H9 (cell line): Measurements from ENCODE around the gene BEND4. TPM values are rescaled to one million over a fixed set of nuclear protein-coding genes. Genes with fewer than 3 reads are reported as not detected.

Experiments used
- DNase-seq: peaks from one replicate; pipeline ENCODE4 v3.0.0-alpha.2; 2017
- H2AFZ ChIP-seq: one replicate; pipeline ENCODE4 v1.6.1; 2013; ENCODE audit warnings: mild to moderate bottlenecking, low read length, control low read depth, moderate library complexity
- H2AK5ac ChIP-seq: 2 replicates; pipeline ENCODE4 v1.6.1; 2013; ENCODE audit warnings: low read length, control low read depth, mixed read lengths; ENCODE audit not compliant: insufficient read length
- H2BK120ac ChIP-seq: one replicate; pipeline ENCODE4 v1.6.1; 2013; ENCODE audit warnings: low read depth, mild to moderate bottlenecking, low read length, control low read depth, inconsistent platforms; ENCODE audit not compliant: poor library complexity, severe bottlenecking
- H2BK12ac ChIP-seq: 2 replicates; pipeline ENCODE4 v1.6.1; 2013; ENCODE audit warnings: low read length, control low read depth, mixed read lengths, low read depth; ENCODE audit not compliant: insufficient read length
- H2BK15ac ChIP-seq: 2 replicates; pipeline ENCODE4 v1.6.1; 2013; ENCODE audit warnings: low read depth, low read length, control low read depth
- H2BK20ac ChIP-seq: one replicate; pipeline ENCODE4 v1.6.1; 2013; ENCODE audit warnings: low read depth, mild to moderate bottlenecking, low read length, control low read depth, inconsistent platforms; ENCODE audit not compliant: poor library complexity, severe bottlenecking
- H2BK5ac ChIP-seq: 2 replicates; pipeline ENCODE4 v1.6.1; 2013; ENCODE audit warnings: low read length, control low read depth, mixed read lengths; ENCODE audit not compliant: insufficient read length
- H3K14ac ChIP-seq: 2 replicates; pipeline ENCODE4 v1.6.1; 2013; ENCODE audit warnings: low read length, control low read depth; ENCODE audit not compliant: insufficient read depth
- H3K18ac ChIP-seq: 2 replicates; pipeline ENCODE4 v1.6.1; 2013; ENCODE audit warnings: low read depth, mild to moderate bottlenecking, mixed read lengths, low read length, control low read depth; ENCODE audit not compliant: insufficient read length
- H3K23ac ChIP-seq: 2 replicates; pipeline ENCODE4 v1.6.1; 2013; ENCODE audit warnings: low read length, control low read depth, mixed read lengths, low read depth; ENCODE audit not compliant: insufficient read length
- H3K23me2 ChIP-seq: 2 replicates; pipeline ENCODE4 v1.6.1; 2013; ENCODE audit warnings: low read depth, mild to moderate bottlenecking, mixed read lengths, low read length, control low read depth; ENCODE audit not compliant: insufficient read length, poor library complexity, severe bottlenecking
- H3K27ac ChIP-seq: 2 replicates; pipeline ENCODE4 v1.5.1; 2013; ENCODE audit warnings: low read length, control low read depth, mixed read lengths, low read depth; ENCODE audit not compliant: insufficient read length
- H3K27me3 ChIP-seq: 2 replicates; pipeline ENCODE4 v1.6.1; 2013; ENCODE audit warnings: low read length, control low read depth, inconsistent platforms; ENCODE audit not compliant: insufficient read depth
- H3K4ac ChIP-seq: 2 replicates; pipeline ENCODE4 v1.6.1; 2013; ENCODE audit warnings: low read depth, mild to moderate bottlenecking, control low read depth, inconsistent platforms, low read length, moderate library complexity
- H3K4me1 ChIP-seq: 2 replicates; pipeline ENCODE4 v1.6.1; 2013; ENCODE audit warnings: low read length, control low read depth, inconsistent platforms; ENCODE audit not compliant: insufficient read depth
- H3K4me2 ChIP-seq: 2 replicates; pipeline ENCODE4 v1.6.1; 2013; ENCODE audit warnings: low read length, control low read depth, mixed read lengths; ENCODE audit not compliant: insufficient read length, insufficient read depth
- H3K56ac ChIP-seq: 2 replicates; pipeline ENCODE4 v1.6.1; 2013; ENCODE audit warnings: low read depth, mild to moderate bottlenecking, mixed read lengths, low read length, control low read depth; ENCODE audit not compliant: insufficient read length
- H3K79me1 ChIP-seq: 2 replicates; pipeline ENCODE4 v1.6.1; 2013; ENCODE audit warnings: low read depth, mild to moderate bottlenecking, moderate library complexity, low read length, control low read depth, inconsistent platforms; ENCODE audit not compliant: insufficient read depth, poor library complexity, severe bottlenecking
- H3K79me2 ChIP-seq: 2 replicates; pipeline ENCODE4 v1.6.1; 2013; ENCODE audit warnings: low read length, control low read depth, inconsistent platforms; ENCODE audit not compliant: insufficient read depth
- H3K9ac ChIP-seq: 2 replicates; pipeline ENCODE4 v1.6.1; 2013; ENCODE audit warnings: low read length, control low read depth, mixed read lengths; ENCODE audit not compliant: insufficient read length; ENCODE audit errors: extremely low read depth
- H3K9me3 ChIP-seq: one replicate; pipeline ENCODE4 v1.6.1; 2013; ENCODE audit warnings: low read depth, low read length, inconsistent platforms; ENCODE audit not compliant: control insufficient read depth
- H3T11ph ChIP-seq: one replicate; pipeline ENCODE4 v1.6.1; 2013; ENCODE audit warnings: mild to moderate bottlenecking, low read length, control low read depth, inconsistent platforms
- H4K20me1 ChIP-seq: one replicate; pipeline ENCODE4 v1.6.1; 2013; ENCODE audit not compliant: control insufficient read depth, insufficient read length, insufficient read depth
- H4K5ac ChIP-seq: 2 replicates; pipeline ENCODE4 v1.6.1; 2013; ENCODE audit warnings: low read depth, mild to moderate bottlenecking, mixed read lengths, low read length, control low read depth; ENCODE audit not compliant: insufficient read length
- H4K8ac ChIP-seq: replicated peaks from 2 replicates; pipeline ENCODE4 v1.6.1; 2013; ENCODE audit warnings: low read length, control low read depth, mixed read lengths, low read depth; ENCODE audit not compliant: insufficient read length
- H4K91ac ChIP-seq: 2 replicates; pipeline ENCODE4 v1.6.1; 2013; ENCODE audit warnings: low read depth, mild to moderate bottlenecking, moderate library complexity, mixed read lengths, low read length, control low read depth; ENCODE audit not compliant: insufficient read length
- H3K27ac Mint-ChIP-seq, 3 experiments: 2 replicates in 2 of 3; 3 replicates in 1 of 3; pipeline ENCODE4 v1.8.0; 2020 to 2021; ENCODE audit warnings: mixed read lengths in 3 of 3, mild to moderate bottlenecking in 1 of 3, moderate library complexity in 1 of 3
- H3K27me3 Mint-ChIP-seq: 2 replicates; pipeline ENCODE4 v1.8.0; 2021; ENCODE audit warnings: low read depth, mild to moderate bottlenecking, moderate library complexity, mixed read lengths
- H3K36me3 Mint-ChIP-seq, 3 experiments: 2 replicates in 2 of 3; 3 replicates in 1 of 3; pipeline ENCODE4 v1.8.0; 2020 to 2021; ENCODE audit warnings: low read depth in 3 of 3, mixed read lengths in 3 of 3; ENCODE audit not compliant: insufficient read depth in 1 of 3
- H3K4me1 Mint-ChIP-seq, 2 experiments: 2 replicates each; pipeline ENCODE4 v1.8.0; 2020; ENCODE audit warnings: mixed read lengths in 2 of 2
- H3K4me3 Mint-ChIP-seq, 2 experiments: 2 replicates in 1 of 2; 3 replicates in 1 of 2; pipeline ENCODE4 v1.8.0; 2020 to 2021; ENCODE audit warnings: mild to moderate bottlenecking in 2 of 2, mixed read lengths in 2 of 2, moderate library complexity in 1 of 2
- H3K9me3 Mint-ChIP-seq, 2 experiments: 2 replicates in 1 of 2; 3 replicates in 1 of 2; pipeline ENCODE4 v1.8.0; 2020; ENCODE audit warnings: mild to moderate bottlenecking in 2 of 2, mixed read lengths in 2 of 2, moderate library complexity in 1 of 2
- CTCF ChIP-seq: fragments of 200-600 bp; sonication (generic); conservative IDR thresholded peaks from 3 replicates; pipeline ENCODE4 v1.8.0; 2021; ENCODE audit warnings: antibody characterized with exemption, mild to moderate bottlenecking
- WGBS: extraction: QIAGEN DNeasy Blood & Tissue Kit; methylation state at CpG from one replicate; pipeline ENCODE4 v1.1.7; 2013; ENCODE audit warnings: missing lambda C conversion rate, low lambda C conversion rate, mixed read lengths; ENCODE audit not compliant: insufficient read length; ENCODE audit errors: extremely low coverage; 5-methylcytosine and 5-hydroxymethylcytosine counted together
- total RNA-seq: library from RNA; stranded (reverse); gene quantifications from 2 replicates; pipeline ENCODE4 v1.2.1, GENCODE V29; 2021

The BEND4 gene
- total RNA-seq, 1 experiment from 2014 or later = 25.1 TPM

- Histone ChIP-seq H2BK5ac (no peak overlapping the region), H4K91ac (no peak overlapping the region), H4K5ac (no peak overlapping the region), H2AFZ (no peak overlapping the region), H3K4me2 (no peak overlapping the region), H2BK120ac (no peak overlapping the region), H4K8ac (no peak overlapping the region), H2BK15ac (no peak overlapping the region), H2BK12ac (no peak overlapping the region), H3T11ph (no peak overlapping the region), H3K14ac (no peak overlapping the region), H3K27me3 (no peaks in the 10 kb centered on the region), H2BK20ac (no peak overlapping the region), H3K4me1 (no peaks in the 10 kb centered on the region), H2AK5ac (no peak overlapping the region), H4K20me1 (no peaks in the 10 kb centered on the region), H3K9ac (no peak overlapping the region), H3K23ac (no peak overlapping the region), H3K79me1 (no peaks in the 10 kb centered on the region), H3K9me3 (no peaks in the 10 kb centered on the region), H3K27ac (no peak overlapping the region), H3K18ac (no peak overlapping the region), H3K56ac (no peak overlapping the region), H3K4ac (no peak overlapping the region), H3K79me2 (no peaks in the 10 kb centered on the region), H3K23me2 (no peaks in the 10 kb centered on the region)
- no peak overlapping the region; a peak in 1 of 7 replicates for H3K27ac Mint-ChIP-seq
- no peak for DNase-seq
- no peaks in the 10 kb centered on the region for H3K27me3 Mint-ChIP-seq
- no peak overlapping the region for H3K4me3 Mint-ChIP-seq
- WGBS = no CpG with 5 or more reads among the region's 3 CpGs
- TF ChIP-seq CTCF = no peak
- H3K9me3 Mint-ChIP-seq = no peaks in the 10 kb centered on the region
- peaks cover 0 to 14% (median 12%) of the 10 kb centered on the region in 3 experiments; a peak in 5 of 7 replicates for H3K36me3 Mint-ChIP-seq
- no peaks in the 10 kb centered on the region for H3K4me1 Mint-ChIP-seq
Observed at GRCh38 chr4:42080306-42080705, 72.1 kb downstream of the BEND4 start.
